Tibial nerve (tissue), 4 donors: ENCODE data around the gene MBTPS2. TPM values are rescaled to one million over a fixed set of nuclear protein-coding genes. Genes with fewer than 3 reads are reported as not detected.

Source experiments
- DNase-seq, 2 donors: peaks; one replicate each; pipeline ENCODE4 v3.0.0-alpha.2; 2019; ENCODE audit warnings: low spot score in 2 of 2
- H3K27ac ChIP-seq, 4 donors: fragments of 200-600 bp; sonication (generic) in 3 of 4; one replicate each; pipeline ENCODE4 v1.5.1; 2017 to 2019; ENCODE audit warnings: mild to moderate bottlenecking in 1 of 4
- H3K27me3 ChIP-seq, 2 donors: fragments of 200-600 bp; sonication (generic) in 1 of 2; one replicate each; pipeline versions ENCODE4 v1.5.1 to v1.6.0; 2017 to 2019
- H3K36me3 ChIP-seq, 3 donors: fragments of 200-600 bp; sonication (generic); one replicate each; pipeline ENCODE4 v1.5.1; 2018 to 2019
- H3K4me1 ChIP-seq, 4 donors: fragments of 200-600 bp; sonication (generic) in 3 of 4; one replicate each; pipeline ENCODE4 v1.5.1; 2017 to 2019
- H3K4me3 ChIP-seq, 4 donors: fragments of 200-600 bp; sonication (generic) in 3 of 4; one replicate each; pipeline ENCODE4 v1.5.1; 2017 to 2019; ENCODE audit warnings: mild to moderate bottlenecking in 1 of 4, moderate library complexity in 1 of 4
- H3K9me3 ChIP-seq, 4 donors: fragments of 200-600 bp; sonication (generic) in 3 of 4; one replicate each; pipeline ENCODE4 v1.5.1; 2017 to 2019
- EP300 ChIP-seq, 2 donors: sonication (generic); formaldehyde crosslinking; IDR thresholded peaks; one replicate each; pipeline ENCODE4 v1.6.1; 2017; ENCODE audit warnings: antibody characterized with exemption in 2 of 2, mild to moderate bottlenecking in 1 of 2
- POLR2A ChIP-seq, 2 donors: fragments of 450-650 bp; IDR thresholded peaks; one replicate each; pipeline ENCODE4 v1.6.1; 2017; ENCODE audit warnings: antibody characterized with exemption in 2 of 2, mild to moderate bottlenecking in 2 of 2, moderate library complexity in 2 of 2
- WGBS, 2 donors: methylation state at CpG; one replicate each; pipeline ENCODE4 v1.1.5; 2018; 5-methylcytosine and 5-hydroxymethylcytosine counted together
- total RNA-seq, 4 donors: library from RNA; depleted of rRNA; stranded (reverse); fragments of >200 nt; gene quantifications; one replicate each; pipeline ENCODE4 v1.1.0, GENCODE V29; 2016
- TF ChIP-seq, protein P1 (sequence below), 5 experiments: fragments of 200-600 bp in 3 of 5; fragments of 450-650 bp in 2 of 5; sonication (generic) in 3 of 5; IDR thresholded peaks; one replicate each; pipeline ENCODE4 v1.5.1; 2016 to 2019; ENCODE audit warnings: antibody characterized with exemption in 5 of 5, mild to moderate bottlenecking in 3 of 5, moderate library complexity in 2 of 5

The MBTPS2 gene
- total RNA-seq, 4 donors from 2014 or later = 9.0 to 16.2 (median 12.4) TPM

DNA sequence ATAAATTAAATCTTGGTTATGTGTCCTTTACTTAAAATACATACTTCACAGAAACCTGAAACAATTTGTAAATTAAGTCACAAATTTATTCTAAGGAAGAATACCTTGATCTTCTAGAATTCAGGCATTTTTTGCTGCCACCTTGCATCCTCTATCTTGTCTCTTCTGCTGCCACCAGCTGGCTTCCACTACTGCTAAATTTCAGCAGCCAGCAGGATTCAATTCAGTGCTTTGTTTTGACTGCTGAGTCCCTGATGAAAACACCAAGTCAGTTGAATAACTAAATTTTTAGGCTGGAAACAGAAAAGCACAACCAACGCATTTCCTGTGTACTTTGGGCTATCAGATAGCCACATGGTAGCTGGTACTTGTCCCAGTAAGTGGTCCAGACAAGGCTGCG lies 2.4 kb upstream of the MBTPS2 start:
- TF ChIP-seq, protein P1, sequence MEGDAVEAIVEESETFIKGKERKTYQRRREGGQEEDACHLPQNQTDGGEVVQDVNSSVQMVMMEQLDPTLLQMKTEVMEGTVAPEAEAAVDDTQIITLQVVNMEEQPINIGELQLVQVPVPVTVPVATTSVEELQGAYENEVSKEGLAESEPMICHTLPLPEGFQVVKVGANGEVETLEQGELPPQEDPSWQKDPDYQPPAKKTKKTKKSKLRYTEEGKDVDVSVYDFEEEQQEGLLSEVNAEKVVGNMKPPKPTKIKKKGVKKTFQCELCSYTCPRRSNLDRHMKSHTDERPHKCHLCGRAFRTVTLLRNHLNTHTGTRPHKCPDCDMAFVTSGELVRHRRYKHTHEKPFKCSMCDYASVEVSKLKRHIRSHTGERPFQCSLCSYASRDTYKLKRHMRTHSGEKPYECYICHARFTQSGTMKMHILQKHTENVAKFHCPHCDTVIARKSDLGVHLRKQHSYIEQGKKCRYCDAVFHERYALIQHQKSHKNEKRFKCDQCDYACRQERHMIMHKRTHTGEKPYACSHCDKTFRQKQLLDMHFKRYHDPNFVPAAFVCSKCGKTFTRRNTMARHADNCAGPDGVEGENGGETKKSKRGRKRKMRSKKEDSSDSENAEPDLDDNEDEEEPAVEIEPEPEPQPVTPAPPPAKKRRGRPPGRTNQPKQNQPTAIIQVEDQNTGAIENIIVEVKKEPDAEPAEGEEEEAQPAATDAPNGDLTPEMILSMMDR (IDR thresholded peaks at IDR 0.05) = no peak
- no peak for TF ChIP-seq POLR2A (IDR thresholded peaks at IDR 0.05)
- no peak for TF ChIP-seq EP300 (IDR thresholded peaks at IDR 0.05)
- DNase-seq = no peak
- Histone ChIP-seq H3K9me3 (no peaks in the 10 kb centered on the region), H3K27ac (no peak overlapping the region), H3K36me3 (no peaks in the 10 kb centered on the region), H3K4me3 (no peak overlapping the region), H3K4me1 (peaks cover 0 to 11% (median 0%) of the 10 kb centered on the region in 4 donors), H3K27me3 (peaks cover 0 to 3% of the 10 kb centered on the region in 2 donors)
- 54 to 58% methylated on average over 2 of the region's 2 CpGs for WGBS, 2 donors

DNA sequence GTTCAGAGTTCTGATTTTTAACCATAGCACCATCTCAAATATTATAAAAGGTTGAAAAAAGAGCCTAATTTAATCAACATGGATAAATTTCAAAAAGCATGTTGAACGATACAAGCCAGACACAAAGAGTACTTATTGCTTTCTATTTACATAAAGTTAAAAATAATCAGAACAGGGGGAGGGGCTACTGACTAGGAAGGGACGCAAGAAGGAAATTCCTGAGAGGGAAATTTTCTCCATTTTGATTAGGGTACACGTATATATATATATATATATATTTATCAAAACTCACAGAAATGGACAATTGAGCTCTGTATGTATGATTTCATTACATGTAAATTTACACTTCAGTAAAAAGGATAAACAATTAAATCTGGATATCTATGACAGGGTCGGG lies 482 bp upstream of the MBTPS2 start:
- H3K27ac ChIP-seq = peak overlapping the region; percentile 23 to 87 (median 72)
- 1 to 33% methylated on average over 4 of the region's 4 CpGs for WGBS, 2 donors
- no peak for DNase-seq
- TF ChIP-seq EP300 (IDR thresholded peaks at IDR 0.05) = no peak
- TF ChIP-seq POLR2A (IDR thresholded peaks at IDR 0.05) = no peak
- TF ChIP-seq, protein P1 (IDR thresholded peaks at IDR 0.05) = no peak
- no peaks in the 10 kb centered on the region for H3K9me3 ChIP-seq
- H3K4me1 ChIP-seq = peaks cover 0 to 12% (median 0%) of the 10 kb centered on the region in 4 donors
- H3K27me3 ChIP-seq = peaks cover 0 to 3% of the 10 kb centered on the region in 2 donors
- H3K4me3 ChIP-seq = peak overlapping the region; percentile 53 to 78 (median 58)
- H3K36me3 ChIP-seq = peaks cover 0 to under 1% (median 0%) of the 10 kb centered on the region in 3 donors

DNA sequence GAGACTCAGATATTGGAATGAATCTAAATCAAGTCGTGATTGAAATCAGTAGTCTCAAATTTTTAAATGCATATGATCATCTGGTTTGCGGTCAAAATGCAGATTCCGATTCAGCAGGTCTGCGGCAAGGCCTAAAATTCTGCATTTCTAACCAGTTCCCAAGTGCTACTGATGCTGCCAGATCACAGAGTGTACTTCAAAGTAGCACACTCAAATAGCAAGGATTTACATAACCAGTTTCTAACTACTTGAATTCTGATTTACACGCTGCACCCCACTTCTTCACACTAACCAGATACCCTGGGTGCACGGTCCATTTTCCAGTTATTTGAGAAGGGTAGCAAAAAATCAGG lies 752 bp downstream of the MBTPS2 start:
- H3K27ac ChIP-seq = peak overlapping the region in 3 of 4 donors; percentile 71 to 87 (median 74)
- DNase-seq = no peak
- H3K27me3 ChIP-seq = peaks cover 0 to 6% of the 10 kb centered on the region in 2 donors
- H3K9me3 ChIP-seq = no peaks in the 10 kb centered on the region
- H3K4me1 ChIP-seq = peaks cover 0 to 12% (median 0%) of the 10 kb centered on the region in 4 donors
- peaks cover 0 to 5% (median 0%) of the 10 kb centered on the region in 3 donors for H3K36me3 ChIP-seq
- 0 to 43% methylated on average over 6 of the region's 6 CpGs for WGBS, 2 donors
- H3K4me3 ChIP-seq = peak overlapping the region; percentile 53 to 78 (median 58)
- no peak for TF ChIP-seq POLR2A (IDR thresholded peaks at IDR 0.05)
- no peak for TF ChIP-seq EP300 (IDR thresholded peaks at IDR 0.05)
- TF ChIP-seq, protein P1 (IDR thresholded peaks at IDR 0.05) = no peak

DNA sequence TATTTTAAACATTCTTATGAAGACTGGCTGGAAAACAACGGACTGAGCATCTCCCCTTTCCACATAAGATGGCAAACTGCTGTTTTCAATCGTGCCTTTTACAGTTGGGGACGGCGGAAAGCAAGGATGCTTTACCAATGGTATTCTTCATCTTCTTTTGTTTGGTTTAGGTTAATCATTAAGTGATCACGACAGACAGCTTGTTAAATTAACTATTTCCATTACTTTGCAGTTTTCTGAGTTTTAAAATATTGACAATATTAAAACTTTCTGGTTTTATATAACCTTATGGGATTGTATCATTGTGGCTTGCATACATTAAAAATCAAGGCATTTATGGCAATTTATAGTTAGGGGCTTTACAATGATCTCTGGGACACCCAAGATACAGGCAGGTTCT lies 3.8 kb downstream of the MBTPS2 start:
- Histone ChIP-seq H3K27ac (no peak overlapping the region), H3K27me3 (peaks cover 0 to 6% of the 10 kb centered on the region in 2 donors), H3K9me3 (no peaks in the 10 kb centered on the region), H3K36me3 (peaks cover 0 to 21% (median 0%) of the 10 kb centered on the region in 3 donors), H3K4me3 (no peak overlapping the region), H3K4me1 (peaks cover 0 to 12% (median 0%) of the 10 kb centered on the region in 4 donors)
- WGBS, 2 donors = 50 to 66% methylated on average over 5 of the region's 5 CpGs
- TF ChIP-seq, protein P1 (IDR thresholded peaks at IDR 0.05) = no peak
- TF ChIP-seq EP300 (IDR thresholded peaks at IDR 0.05) (no peak), POLR2A (IDR thresholded peaks at IDR 0.05) (no peak)
- DNase-seq = no peak

DNA sequence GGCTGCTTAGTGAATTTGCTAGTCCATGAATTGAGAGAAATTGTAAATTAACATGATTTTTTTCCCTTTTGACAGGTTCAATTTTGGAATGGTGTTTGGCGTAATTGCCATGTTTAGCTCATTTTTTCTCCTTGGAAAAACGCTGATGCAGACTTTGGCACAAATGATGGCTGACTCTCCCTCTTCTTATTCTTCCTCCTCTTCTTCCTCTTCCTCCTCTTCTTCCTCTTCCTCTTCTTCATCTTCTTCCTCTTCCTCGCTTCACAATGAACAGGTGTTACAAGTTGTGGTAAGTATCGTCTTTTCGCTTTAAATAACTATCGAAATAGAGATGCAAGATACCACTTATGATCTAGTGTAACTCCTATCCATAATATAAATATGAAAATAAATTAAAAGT lies 5.7 kb downstream of the MBTPS2 start:
- Histone ChIP-seq H3K9me3 (no peaks in the 10 kb centered on the region), H3K27ac (no peak overlapping the region), H3K4me1 (peaks cover 0 to 12% (median 0%) of the 10 kb centered on the region in 4 donors), H3K4me3 (no peak overlapping the region), H3K27me3 (peaks cover 0 to 3% of the 10 kb centered on the region in 2 donors), H3K36me3 (peaks cover 0 to 21% (median 0%) of the 10 kb centered on the region in 3 donors)
- TF ChIP-seq, protein P1 (IDR thresholded peaks at IDR 0.05) = no peak
- TF ChIP-seq EP300 (IDR thresholded peaks at IDR 0.05) = no peak
- TF ChIP-seq POLR2A (IDR thresholded peaks at IDR 0.05) = no peak
- no peak for DNase-seq
- WGBS, 2 donors = 89 to 97% methylated on average over 6 of the region's 6 CpGs
